HG02938 (cell line): ENCODE measurements around the gene LEF1.

Experiments
- ATAC-seq: cut with Tn5 transposase; IDR thresholded peaks from one replicate; pipeline ENCODE4 v1.9.1; 2021; ENCODE audit warnings: mild to moderate bottlenecking, moderate library complexity; ENCODE audit not compliant: unreplicated experiment

Gene LEF1

DNA sequence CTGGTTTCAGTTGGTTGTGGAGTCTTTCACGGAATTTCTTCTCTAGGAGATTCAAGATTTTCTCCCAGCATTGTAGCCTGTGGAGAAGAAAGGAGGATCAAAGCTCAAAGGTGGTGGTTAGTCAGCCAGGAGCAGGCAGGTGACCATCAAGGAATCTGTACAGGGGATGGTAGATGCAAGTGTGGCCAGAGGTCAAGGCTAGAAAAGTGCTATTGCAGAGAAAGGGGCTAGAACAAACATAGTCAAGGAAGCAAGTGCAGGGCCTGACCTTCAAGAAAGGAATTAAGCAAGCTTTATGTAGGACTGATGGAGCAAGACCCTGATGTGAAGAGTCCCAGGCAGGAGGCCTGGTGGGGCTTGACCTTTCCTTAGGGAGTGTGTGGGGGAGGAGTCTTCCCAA is 162.9 kb downstream of the LEF1 start:
- no peak for ATAC-seq

DNA sequence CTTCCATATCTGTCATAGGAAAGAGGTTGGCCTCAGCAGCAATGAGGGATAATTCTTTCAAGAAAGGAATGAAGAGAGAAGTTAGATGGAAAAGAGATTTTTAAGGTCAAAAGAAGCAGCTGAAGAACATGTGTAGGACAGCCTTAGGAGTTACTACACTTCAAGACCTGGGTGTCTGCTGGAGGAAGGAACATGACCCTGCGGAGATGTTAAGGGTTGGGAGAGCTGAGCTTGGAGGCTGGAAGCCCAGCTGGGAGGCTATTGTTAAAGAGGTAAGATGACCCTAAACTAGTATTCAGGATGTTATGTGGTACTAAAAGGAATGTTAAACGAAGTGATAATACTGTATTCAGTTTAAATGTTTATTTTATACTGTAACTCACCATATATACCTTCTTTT is 164.1 kb downstream of the LEF1 start:
- no peak for ATAC-seq

DNA sequence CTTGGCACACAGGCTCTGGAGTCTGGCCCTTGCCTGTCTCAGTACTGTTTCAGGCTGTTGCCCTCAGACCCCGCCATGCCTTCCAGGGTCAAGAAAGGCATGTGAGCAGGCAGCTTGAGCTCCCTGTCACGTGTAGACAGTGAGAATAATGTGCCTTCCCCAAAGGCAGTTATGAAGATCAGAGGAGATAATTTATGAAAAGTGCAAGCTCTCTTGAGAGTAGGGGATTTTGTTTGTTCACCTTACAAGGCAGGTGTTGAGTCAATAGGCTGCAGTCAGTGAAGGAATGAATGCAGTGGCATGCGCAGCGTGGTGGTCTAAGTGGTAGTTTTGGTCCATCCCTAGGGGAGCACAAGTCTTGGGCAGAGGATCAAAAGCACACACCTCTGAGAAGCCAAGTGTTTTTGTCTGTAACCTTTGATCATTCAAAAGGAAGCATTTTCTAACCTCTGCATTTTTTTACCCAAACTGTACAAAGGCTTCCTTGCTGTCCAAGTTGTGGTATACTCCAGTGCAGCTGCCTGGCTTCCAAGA is 164.7 kb downstream of the LEF1 start:
- ATAC-seq = no peak

DNA sequence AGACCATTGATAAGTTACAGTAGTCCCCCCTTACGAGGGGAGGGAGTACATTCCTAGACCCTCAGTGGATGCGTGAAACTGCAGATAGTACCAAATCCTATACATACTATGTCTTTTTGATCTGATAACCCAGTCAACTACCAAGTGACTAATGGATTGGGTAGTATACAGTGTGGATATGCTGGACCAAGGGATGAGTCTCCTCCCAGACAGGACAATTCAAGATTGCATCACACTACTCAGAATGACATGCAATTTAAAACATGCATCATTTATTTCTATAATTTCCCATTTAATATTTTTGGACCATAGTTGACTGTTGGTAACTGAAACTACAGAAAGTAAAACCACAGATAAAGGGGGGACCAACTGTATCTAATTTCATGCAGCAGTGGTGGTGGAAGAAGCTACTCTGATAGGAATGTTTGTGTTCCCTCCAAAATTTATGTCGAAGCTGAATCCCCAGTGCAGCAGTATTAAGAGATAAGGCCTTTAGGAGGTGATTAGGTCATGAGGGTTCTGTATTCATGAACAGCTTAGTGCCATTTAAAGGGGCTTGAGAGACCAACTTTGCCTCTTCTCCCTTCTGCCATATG is 167.1 kb downstream of the LEF1 start:
- no peak for ATAC-seq

DNA sequence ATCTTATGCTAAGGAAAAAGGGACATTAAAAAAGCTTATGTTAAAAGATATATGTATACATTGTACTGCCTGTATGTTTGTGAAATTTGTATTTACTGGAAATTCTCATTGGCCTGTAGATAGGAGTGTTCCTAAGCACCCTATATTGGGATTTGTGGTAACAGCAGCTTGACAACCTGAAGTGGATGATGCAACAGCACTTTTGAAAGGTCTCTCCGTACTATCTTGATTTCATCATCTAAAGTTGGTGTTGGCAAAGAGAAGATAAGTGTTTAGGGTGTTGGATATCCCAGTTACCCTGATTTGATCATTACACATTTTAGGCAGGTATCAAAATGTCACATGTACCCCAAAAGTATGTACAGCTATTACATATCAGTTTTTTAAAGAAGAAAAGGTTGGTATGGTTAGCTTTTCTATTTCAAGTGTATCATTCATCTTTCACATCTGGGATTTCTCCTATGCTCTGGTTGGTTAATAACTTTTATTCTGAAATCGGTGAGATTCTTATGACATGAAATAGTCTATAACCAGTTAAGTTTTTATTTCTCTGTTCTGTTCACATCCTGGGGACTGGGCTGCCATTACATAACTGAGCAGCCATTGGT is 168.7 kb downstream of the LEF1 start:
- ATAC-seq = no peak

DNA sequence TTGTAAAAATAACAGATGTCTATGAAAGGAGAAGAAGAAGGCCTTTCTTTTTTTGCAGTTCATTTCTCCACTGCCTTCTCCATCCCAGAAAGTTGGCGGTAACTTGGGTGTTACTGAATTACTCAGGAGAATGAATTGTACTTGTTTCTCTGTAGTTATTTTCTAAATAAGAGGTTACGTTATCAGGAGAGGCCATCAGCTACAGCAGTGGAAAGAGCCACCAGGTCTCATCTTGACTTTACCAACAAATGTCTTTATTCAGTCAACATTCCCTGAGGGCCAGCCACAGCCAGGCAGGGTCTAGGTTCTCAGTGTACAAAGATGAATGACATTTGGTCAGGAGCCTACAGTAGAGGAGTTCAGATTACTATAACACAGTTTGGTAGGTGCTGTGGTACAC is 170.9 kb downstream of the LEF1 start:
- ATAC-seq = no peak
